Fibroblast of lung (primary cell): ENCODE results near the gene ADGRV1. TPM values are rescaled to one million over a fixed set of nuclear protein-coding genes. Genes with fewer than 3 reads are reported as not detected.
"Not testable (repeated sequence)": the region's sequence is repeated elsewhere in the genome, so short reads cannot be mapped to it uniquely, and the experiment has no call there.

Experiments
- DNase-seq, 2 donors: peaks; one replicate each; pipeline versions ENCODE4 v3.0.0 to v3.0.0-alpha.2; 2010; ENCODE audit warnings: low read depth in 2 of 2
- H2AFZ ChIP-seq: 2 replicates; pipeline ENCODE4 v1.5.1; 2012; ENCODE audit warnings: low read length, control low read depth, inconsistent platforms
- H3K27ac ChIP-seq: 2 replicates; pipeline ENCODE4 v1.5.1; 2011; ENCODE audit warnings: low read length, control low read depth; ENCODE audit not compliant: insufficient read depth
- H3K27me3 ChIP-seq: 2 replicates; pipeline ENCODE4 v1.5.1; 2011; ENCODE audit warnings: mild to moderate bottlenecking, low read length; ENCODE audit not compliant: control insufficient read depth, insufficient read depth
- H3K36me3 ChIP-seq: 2 replicates; pipeline ENCODE4 v1.5.1; 2011; ENCODE audit warnings: low read length; ENCODE audit not compliant: control insufficient read depth, insufficient read depth
- H3K4me1 ChIP-seq: 2 replicates; pipeline ENCODE4 v1.5.1; 2011; ENCODE audit warnings: low read length; ENCODE audit not compliant: control insufficient read depth, insufficient read depth; ENCODE audit errors: extremely low read depth
- H3K4me2 ChIP-seq: 2 replicates; pipeline ENCODE4 v1.5.1; 2011; ENCODE audit warnings: low read length, control low read depth; ENCODE audit not compliant: insufficient read depth; ENCODE audit errors: extremely low read depth
- H3K4me3 ChIP-seq, 4 experiments: fragments of 200-600 bp in 1 of 4; sonication (generic) in 1 of 4; replicated peaks in 1 of 4; 2 replicates each; pipeline ENCODE4 v1.5.1; 2011 to 2016; ENCODE audit warnings: low read length in 4 of 4, low read depth in 3 of 4, mild to moderate bottlenecking in 3 of 4, control low read depth in 2 of 4, inconsistent platforms in 1 of 4, mixed read lengths in 1 of 4; ENCODE audit not compliant: insufficient read depth in 1 of 4; ENCODE audit errors: control extremely low read depth in 1 of 4
- H3K79me2 ChIP-seq: 2 replicates; pipeline ENCODE4 v1.5.1; 2012; ENCODE audit warnings: mild to moderate bottlenecking, low read length, inconsistent platforms; ENCODE audit not compliant: control insufficient read depth, insufficient read depth
- H3K9ac ChIP-seq: 2 replicates; pipeline ENCODE4 v1.5.1; 2011; ENCODE audit warnings: mild to moderate bottlenecking, low read length, control low read depth; ENCODE audit not compliant: insufficient read depth
- H3K9me3 ChIP-seq: 2 replicates; pipeline ENCODE4 v1.5.1; 2012; ENCODE audit warnings: low read depth, low read length; ENCODE audit not compliant: control insufficient read depth, insufficient read depth
- H4K20me1 ChIP-seq: 2 replicates; pipeline ENCODE4 v1.5.1; 2011; ENCODE audit warnings: low read length; ENCODE audit not compliant: control insufficient read depth, insufficient read depth; ENCODE audit errors: extremely low read depth
- CTCF ChIP-seq, 2 donors: IDR thresholded peaks in 1 of 2; conservative IDR thresholded peaks in 1 of 2; 1 replicate in 1 of 2; 2 replicates in 1 of 2; pipeline ENCODE4 v1.5.1; 2011 to 2012; ENCODE audit warnings: low read length in 2 of 2, control low read depth in 1 of 2, inconsistent platforms in 1 of 2, low read depth in 1 of 2, mild to moderate bottlenecking in 1 of 2
- EZH2 ChIP-seq: IDR thresholded peaks from 2 replicates; pipeline ENCODE4 v1.5.1; 2012; ENCODE audit warnings: low read length, control low read depth, mild to moderate bottlenecking; ENCODE audit errors: missing control alignments
- polyA plus RNA-seq, 2 donors: library from polyadenylated mRNA; depleted of rRNA in 1 of 2; stranded (reverse) in 1 of 2; unstranded in 1 of 2; fragments of >200 nt; gene quantifications; 2 replicates each; pipeline ENCODE4 v1.2.1, GENCODE V29; 2011 to 2012; ENCODE audit warnings: missing spikeins in 1 of 2
- total RNA-seq: library from RNA; depleted of rRNA; stranded (reverse); fragments of >200 nt; gene quantifications from 2 replicates; pipeline ENCODE4 v1.2.1, GENCODE V29; 2014

The ADGRV1 gene
- total and polyA plus RNA-seq, 2 donors (not counting 1 experiment from before 2014, with no cell fraction given), result 0.15 to 0.17 TPM

GRCh38 chr5:91033370-91033769, 474.8 kb downstream of the ADGRV1 start:
- H3K27me3 ChIP-seq, result no peaks in the 10 kb centered on the region
- H3K27ac ChIP-seq, result no peak overlapping the region
- H3K9me3 ChIP-seq, result no peaks in the 10 kb centered on the region
- no peak overlapping the region for H3K9ac ChIP-seq
- TF ChIP-seq CTCF (conservative IDR thresholded peaks at IDR 0.05 in 1 of 2, IDR thresholded peaks at IDR 0.05 in 1 of 2; ENCODE audit: low read depth in 1 of 2, low read length in 2 of 2), result no peak
- TF ChIP-seq EZH2, result no peak
- no peak overlapping the region for H3K4me2 ChIP-seq
- H3K4me3 ChIP-seq, result no peak overlapping the region
- no peaks in the 10 kb centered on the region for H3K4me1 ChIP-seq
- no peaks in the 10 kb centered on the region for H3K79me2 ChIP-seq
- no peaks in the 10 kb centered on the region for H4K20me1 ChIP-seq
- H2AFZ ChIP-seq, result no peak overlapping the region
- no peaks in the 10 kb centered on the region for H3K36me3 ChIP-seq
- no peak for DNase-seq

DNA sequence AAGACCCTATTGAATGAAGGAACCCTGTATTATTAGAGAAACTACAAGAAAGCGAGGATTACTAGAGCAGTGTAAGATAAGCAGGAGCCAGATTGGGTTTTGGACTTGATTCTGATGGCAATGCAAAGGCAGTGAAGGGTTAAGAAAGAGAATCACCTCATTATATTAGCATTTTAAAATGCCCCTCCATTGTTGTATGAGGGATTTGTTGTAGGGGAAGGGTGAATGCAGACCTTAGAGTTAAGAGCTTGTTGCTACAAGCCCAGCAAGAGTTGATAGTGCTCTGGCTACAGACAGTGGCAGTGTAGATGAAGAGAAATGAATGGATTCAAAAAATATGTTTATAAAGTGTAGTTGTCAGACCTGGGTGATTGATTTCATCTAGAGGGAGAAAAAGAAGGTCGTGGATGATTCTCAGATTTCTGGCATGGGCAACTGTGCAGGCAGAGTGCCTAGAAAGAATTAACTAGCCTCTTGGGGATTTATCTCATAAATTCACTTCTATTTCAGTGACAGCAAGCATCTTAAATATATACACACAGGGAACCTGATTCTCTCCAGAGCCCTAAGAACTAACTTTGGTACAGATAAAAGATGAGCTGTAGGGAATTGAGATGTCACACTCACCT, 479.7 kb downstream of the ADGRV1 start:
- H3K36me3 ChIP-seq, result no peaks in the 10 kb centered on the region
- no peak overlapping the region for H2AFZ ChIP-seq
- H4K20me1 ChIP-seq, result no peaks in the 10 kb centered on the region
- TF ChIP-seq EZH2 (no peak), CTCF (conservative IDR thresholded peaks at IDR 0.05 in 1 of 2, IDR thresholded peaks at IDR 0.05 in 1 of 2; ENCODE audit: low read depth in 1 of 2, low read length in 2 of 2) (no peak)
- H3K4me1 ChIP-seq, result no peaks in the 10 kb centered on the region
- H3K9ac ChIP-seq, result no peak overlapping the region
- no peaks in the 10 kb centered on the region for H3K9me3 ChIP-seq
- no peak overlapping the region for H3K27ac ChIP-seq
- no peaks in the 10 kb centered on the region for H3K27me3 ChIP-seq
- no peaks in the 10 kb centered on the region for H3K79me2 ChIP-seq
- no peak overlapping the region for H3K4me2 ChIP-seq
- peak in 1 of 2 donors; percentile 52 for DNase-seq
- H3K4me3 ChIP-seq, result no peak overlapping the region

DNA sequence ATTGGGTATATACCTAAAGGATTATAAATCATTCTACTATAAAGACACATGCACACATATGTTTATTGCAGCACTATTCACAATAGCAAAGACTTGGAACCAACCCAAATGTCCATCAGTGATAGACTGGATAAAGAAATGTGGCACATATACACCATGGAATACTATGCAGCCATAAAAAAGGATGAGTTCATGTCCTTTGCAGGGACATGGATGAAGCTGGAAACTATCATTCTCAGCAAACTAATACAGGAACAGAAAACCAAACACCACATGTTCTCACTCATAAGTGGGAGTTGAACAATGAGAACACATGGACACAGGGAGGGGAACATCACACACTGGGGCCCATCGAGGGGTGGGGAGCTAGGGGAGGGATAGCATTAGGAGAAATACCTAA, 482.5 kb downstream of the ADGRV1 start:
- not testable (repeated sequence) for H3K27me3 ChIP-seq, H3K4me1 ChIP-seq, H3K9me3 ChIP-seq, H3K27ac ChIP-seq, H2AFZ ChIP-seq, H3K36me3 ChIP-seq, H3K4me3 ChIP-seq, H3K79me2 ChIP-seq, DNase-seq, H3K9ac ChIP-seq, H4K20me1 ChIP-seq, H3K4me2 ChIP-seq
